GM21423 (cell line): ENCODE measurements around the gene PLEKHM2.
"Not testable (repeated sequence)": the region's sequence is repeated elsewhere in the genome, so short reads cannot be mapped to it uniquely, and the experiment has no call there.

Experiments
- ATAC-seq: cut with Tn5 transposase; IDR thresholded peaks from one replicate; pipeline ENCODE4 v1.9.1; 2021; ENCODE audit warnings: mild to moderate bottlenecking, moderate library complexity; ENCODE audit not compliant: unreplicated experiment

PLEKHM2 gene

DNA sequence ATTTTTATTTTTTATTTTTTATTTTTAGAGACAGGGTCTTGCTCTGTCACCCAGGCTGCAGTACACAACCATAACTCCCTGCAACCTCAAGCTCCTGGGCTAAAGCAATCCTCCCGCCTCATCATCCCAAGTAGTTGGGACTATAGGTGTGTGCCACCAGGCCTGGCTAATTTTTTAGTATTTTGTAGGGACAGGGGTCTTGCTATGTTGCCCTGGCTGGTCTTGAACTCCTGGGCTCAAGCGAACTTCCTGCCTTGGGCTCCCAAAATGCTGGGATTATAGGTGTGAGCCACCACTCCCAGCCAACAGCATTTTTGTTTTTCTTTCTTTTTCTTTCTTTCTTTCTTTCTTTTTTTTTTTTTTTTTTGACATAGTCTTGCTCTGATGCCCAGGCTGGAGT, 14.1 kb downstream of the PLEKHM2 start:
- no peak for ATAC-seq

DNA sequence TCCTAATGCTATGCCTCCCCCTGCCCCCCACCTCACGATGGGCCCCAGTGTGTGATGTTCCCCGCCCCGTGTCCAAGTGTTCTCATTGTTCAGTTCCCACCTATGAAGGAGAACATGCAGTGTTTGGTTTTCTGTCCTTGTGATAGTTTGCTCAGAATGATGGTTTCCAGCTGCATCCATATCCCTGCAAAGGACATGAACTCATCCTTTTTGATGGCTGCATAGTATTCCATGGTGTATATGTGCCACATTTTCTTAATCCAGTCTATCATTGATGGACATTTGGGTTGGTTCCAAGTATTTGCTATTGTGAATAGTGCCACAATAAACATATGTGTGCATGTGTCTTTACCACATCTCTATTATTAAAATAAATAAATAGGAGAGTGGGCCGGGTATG, 15.2 kb downstream of the PLEKHM2 start:
- not testable (repeated sequence) for ATAC-seq

- no peak for ATAC-seq
Measured at GRCh38 chr1:15700508-15700907, 16.4 kb downstream of the PLEKHM2 start.

DNA sequence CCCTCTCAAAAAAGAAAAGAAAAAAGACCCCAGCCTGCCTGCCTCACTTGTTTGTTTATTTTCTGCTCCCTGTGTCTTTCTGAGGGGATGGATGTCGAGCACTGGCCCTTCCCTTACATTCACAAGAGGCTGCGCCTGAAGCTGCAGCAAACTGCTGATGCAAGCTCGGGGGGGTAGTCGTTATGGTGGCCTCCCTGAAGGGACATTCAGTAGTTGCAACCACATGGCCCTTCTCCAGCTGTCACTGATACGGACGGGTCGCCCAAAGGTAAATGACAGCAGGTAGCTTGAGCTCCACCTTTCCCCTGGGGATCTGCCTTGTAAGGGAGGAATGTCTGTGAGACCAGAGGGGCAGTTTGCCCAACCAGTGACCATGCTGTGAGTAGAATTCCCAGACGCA, 17.7 kb downstream of the PLEKHM2 start:
- ATAC-seq, result no peak

GRCh38 chr1:15702722-15703550, 18.8 kb downstream of the PLEKHM2 start:
- ATAC-seq, result no peak

DNA sequence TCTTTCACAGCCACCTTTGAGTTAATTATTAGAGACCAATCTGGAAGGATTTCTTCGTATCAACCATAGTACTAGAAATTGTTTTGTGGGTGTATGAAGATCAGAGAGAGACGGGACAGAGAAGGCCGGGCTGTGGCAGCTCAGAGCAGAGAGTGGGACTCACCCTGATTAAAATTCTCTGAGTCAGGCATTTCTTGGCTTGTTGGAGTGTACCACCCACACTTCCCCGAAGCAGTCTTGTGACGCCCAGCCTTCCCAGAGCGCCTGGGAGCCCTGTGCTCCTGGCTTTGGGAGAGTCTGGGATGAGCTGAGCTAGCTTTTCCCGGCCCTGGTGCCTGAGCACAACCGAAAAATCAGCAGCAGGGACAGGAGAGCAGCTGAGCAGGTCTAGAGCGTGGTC, 19.4 kb downstream of the PLEKHM2 start:
- ATAC-seq, result no peak

DNA sequence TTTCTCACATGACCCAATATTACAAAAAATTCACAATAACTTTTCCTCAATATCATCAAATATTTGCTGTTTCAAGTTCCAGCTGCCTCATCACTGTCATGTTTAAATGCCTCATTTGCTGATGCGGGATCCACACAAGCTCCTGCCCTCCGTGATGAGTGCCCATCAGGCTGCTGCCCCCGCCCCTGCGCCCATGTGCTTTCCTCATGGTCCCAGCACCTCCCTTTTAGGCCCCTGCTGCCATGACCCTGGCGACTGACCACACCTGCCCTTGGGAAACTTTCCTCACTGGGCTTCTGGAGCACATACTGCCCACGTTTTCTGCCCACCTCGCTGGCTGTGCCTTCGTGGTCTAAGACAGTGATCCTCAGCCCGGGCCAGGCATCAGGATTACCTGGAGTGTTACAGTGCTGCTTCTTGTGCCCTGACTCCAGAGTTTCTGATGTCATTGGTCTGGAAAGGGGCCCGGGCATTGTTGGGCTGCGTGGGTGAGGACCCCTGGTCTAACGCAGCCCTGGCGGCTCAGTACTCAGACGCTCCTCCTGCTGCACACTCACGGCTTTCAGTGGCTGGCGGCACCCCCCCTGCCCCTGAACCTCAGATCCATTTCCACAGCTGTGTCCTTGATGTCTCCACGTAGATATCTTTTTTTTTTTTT, 20.5 kb downstream of the PLEKHM2 start:
- no peak for ATAC-seq

GRCh38 chr1:15705184-15705566, 21.1 kb downstream of the PLEKHM2 start:
- no peak for ATAC-seq

GRCh38 chr1:15706751-15707150, 22.6 kb downstream of the PLEKHM2 start:
- ATAC-seq, result no peak

DNA sequence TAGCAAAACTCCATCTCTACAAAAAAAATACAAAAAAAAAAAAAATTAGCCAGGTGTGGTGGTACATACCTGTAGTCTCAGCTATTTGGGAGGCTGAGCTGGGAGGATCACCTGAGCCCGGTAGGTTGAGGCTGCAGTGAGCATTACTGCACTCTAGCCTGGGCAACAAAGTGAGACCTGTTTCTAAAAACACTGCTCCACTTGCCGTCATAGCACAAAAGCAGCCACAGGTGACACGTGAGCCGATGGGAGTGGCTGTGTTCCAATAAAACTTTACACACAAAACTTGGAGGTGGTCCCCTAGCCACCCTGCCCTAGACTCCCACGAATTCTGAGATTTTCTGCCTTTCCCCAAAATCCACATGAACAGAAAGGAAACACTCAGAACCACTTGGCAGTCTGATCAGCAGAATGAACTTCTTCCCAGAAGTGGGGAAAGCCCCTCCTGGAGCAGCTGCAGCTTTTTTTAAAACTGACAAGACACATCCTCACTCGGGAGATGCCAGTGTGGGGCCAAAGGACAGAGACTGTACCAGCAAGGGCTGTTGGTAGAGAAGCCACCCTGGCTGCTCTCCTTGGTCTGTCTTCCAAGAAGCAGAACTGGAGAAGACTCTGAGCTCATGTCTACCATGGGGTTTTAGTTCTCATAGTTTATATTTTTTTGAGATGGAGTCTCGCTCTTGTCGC, 23.3 kb downstream of the PLEKHM2 start:
- no peak for ATAC-seq

DNA sequence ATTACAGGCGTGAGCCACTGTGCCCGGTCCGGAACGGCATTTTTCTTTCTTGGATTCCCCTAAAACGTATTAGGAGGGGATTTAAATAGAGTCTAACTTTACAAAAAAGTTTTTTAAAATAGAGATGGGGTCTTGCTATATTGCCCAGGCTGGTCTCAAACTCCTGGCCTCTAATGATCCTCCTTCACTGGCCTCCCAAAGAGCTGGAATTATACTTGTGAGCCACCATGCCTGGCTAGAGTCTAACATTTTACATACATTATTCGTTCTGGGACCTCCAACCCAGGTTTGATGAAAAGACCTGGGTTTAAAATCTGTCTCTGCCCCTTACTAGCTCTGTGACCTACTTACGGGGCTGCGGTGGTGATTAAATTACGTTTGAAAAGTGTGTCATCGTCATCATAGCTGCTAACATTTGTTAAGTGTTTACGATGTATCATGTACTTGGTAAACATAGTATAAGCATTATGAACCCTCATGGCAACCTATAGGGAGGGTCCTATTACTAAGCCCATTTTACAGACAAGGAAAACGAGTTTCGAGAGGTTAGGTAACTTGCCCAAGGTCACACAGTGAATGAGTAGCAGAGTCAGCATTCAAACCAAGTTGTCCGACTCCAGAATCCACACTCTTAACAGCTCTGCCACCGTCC, 24.5 kb downstream of the PLEKHM2 start:
- no peak for ATAC-seq

DNA sequence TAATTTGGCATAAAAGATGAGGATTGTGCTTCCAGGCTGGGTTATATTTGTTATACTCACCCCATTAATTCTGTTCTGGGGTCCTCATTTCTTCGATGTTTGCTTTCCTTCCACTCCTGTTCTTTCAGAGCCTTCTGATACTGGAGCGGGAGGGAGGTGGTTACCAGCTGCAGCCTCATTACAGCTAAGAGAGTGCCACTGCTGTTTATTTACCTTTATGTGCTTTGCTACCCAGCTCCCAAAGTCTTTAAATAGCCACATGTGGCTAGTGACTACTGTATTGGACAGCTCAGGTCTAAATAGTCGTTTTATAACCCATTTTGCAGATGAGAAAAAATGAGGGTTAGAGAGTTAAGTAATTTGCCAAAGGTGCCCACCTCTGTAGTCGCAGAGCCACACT, 25.1 kb downstream of the PLEKHM2 start:
- ATAC-seq, result no peak

GRCh38 chr1:15712168-15712567, 28.0 kb downstream of the PLEKHM2 start:
- no peak for ATAC-seq

- ATAC-seq, result no peak
Measured at GRCh38 chr1:15714406-15715136, 30.5 kb downstream of the PLEKHM2 start.

GRCh38 chr1:15717418-15718125, 33.5 kb downstream of the PLEKHM2 start:
- ATAC-seq, result no peak

- ATAC-seq, result no peak
Measured at GRCh38 chr1:15718199-15718601, 34.1 kb downstream of the PLEKHM2 start.

- ATAC-seq, result no peak
Measured at GRCh38 chr1:15719381-15720120, 35.4 kb downstream of the PLEKHM2 start.

DNA sequence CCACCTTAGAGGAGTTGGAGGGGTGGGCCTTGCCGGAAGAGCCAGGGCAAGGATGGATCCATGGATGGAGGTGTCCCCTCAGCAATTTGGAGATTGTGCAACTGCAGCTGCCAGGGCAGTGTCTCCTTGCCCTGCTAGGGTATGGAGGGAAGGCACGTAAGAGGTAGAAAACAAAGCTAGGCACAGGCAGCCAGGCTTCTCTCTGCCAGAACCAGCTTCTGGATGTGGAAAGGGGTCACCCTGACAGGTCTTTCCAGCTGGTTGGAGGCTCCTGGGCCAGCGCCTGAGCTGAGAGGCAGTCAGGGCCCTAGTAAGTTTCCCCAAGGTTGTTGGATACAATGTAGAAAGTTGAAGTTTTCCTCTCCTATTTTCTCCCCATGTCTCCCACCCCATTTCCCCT, 36.7 kb downstream of the PLEKHM2 start:
- ATAC-seq, result no peak

GRCh38 chr1:15722411-15722810, 38.3 kb downstream of the PLEKHM2 start:
- no peak for ATAC-seq
